HG03196 (cell line): ENCODE data around the gene CDX1.
"Not testable (repeated sequence)": the region's sequence is repeated elsewhere in the genome, so short reads cannot be mapped to it uniquely, and the experiment has no call there.

Experiments
- ATAC-seq: cut with Tn5 transposase; IDR thresholded peaks from one replicate; pipeline ENCODE4 v1.9.1; 2021; ENCODE audit not compliant: unreplicated experiment

The CDX1 gene

DNA sequence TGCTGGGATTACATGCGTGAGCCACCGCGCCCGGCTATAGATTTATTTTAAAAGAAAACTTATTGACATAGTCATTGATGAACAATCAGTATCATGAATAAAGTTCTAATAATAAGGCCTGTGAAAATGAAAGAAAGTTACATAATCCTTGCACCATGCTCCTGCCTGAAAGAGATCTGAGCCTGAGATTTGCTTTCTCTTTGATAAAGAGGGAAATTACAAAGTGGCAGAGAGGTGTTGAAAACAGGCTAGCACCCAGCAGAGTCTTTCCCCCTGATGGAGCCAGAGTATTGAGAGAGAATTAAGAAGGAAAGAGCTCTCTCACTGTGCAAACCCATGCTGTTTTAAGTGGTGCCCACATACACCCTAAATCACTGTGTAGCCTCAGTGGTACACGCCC, 60.5 kb downstream of the CDX1 start:
- ATAC-seq, result no peak

DNA sequence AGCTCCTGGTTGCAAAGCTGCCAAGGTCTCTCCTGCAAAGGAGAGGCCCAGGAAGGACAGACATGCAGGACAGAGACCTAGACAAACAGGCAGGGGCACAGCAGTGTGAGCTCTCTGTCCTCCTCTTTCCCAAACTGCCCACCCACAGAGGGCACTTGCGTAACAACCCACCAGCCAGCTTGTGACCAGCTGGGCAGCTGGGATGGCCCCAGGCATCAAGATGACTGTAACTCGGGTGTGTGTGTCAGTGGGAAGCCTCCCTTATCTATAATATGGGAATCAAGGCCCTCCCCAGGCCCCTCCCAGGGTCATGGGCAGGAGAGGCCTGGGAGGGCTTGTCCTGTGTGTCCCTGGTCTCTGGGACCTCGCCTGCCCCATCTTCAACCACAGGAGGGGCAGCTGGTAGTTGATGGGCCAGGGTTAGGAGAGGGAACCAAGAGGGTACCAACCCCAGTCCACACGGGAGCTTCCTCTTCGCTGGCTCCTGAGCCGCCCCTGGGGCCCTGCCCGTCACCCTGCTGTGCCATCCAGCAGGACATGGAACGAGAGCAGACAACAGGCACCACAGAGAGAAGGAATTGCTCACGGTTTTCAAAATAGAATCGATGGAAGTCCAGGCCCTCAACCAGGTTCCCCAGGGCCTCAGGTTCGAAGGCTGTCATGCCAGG, 61.2 kb downstream of the CDX1 start:
- ATAC-seq, result no peak

DNA sequence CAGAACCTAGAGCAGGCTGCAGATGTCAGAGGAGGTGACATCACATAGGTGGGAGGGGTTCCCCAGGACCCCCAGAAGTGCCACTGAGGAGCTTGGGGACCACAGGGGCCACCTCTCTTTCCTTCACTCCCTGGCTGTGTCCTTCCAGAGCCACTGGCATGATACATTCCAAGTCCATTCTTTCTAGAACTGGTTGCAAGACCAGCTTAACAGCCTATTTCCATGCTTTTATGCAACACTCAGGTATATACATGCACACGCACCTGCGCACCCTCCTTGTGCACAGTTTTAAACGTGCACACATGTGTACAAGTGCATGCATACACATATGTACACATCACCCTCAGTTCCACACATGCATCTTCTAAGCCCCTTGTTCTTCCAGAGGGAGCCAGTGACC, 63.0 kb downstream of the CDX1 start:
- ATAC-seq, result no peak

DNA sequence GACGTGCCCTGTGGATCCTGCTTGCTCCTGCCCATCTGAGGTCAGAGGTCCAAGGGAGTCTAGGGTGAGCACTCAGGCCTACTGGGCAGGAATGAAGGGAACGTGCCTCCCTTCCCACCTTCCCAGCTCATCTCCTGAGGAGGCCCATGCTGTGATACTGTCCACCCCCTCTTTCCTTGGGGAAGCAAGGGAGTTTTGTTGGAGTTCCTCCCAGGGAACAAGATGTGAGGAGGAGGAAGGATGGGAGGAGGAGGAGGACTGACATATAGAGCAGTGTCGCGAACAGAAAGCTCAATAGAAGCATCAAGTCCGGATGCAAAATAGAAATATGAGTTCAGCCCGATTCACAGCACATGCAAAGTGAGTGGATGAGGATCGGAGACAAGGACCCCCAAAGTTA, 64.3 kb downstream of the CDX1 start:
- ATAC-seq, result no peak

DNA sequence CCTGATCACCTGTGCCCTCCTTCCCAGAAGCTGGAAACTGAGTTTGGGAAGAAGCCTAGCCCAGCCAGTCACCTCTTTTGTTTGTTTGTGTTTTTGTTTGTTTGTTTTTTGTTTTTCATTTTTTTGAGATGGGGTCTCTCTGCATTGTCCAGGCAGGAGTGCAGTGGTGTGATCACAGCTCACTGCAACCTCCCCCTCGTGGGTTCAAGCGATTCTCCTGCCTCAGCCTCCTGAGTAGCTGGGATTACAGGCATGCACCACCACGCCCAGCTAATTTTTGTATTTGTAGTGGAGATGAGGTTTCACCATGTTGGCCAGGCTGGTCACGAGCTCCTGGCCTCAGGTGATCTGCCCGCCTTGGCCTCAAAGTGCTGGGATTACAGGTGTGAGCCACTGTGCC, 67.1 kb downstream of the CDX1 start:
- not testable (repeated sequence) for ATAC-seq
